ENCODE measurements around the gene SORBS1. TPM values are rescaled to one million over a fixed set of nuclear protein-coding genes. Genes with fewer than 3 reads are reported as not detected.

The SORBS1 gene
- total and polyA plus RNA-seq, 12 donors: 140 to 1,253 (median 1,042) TPM

DNA sequence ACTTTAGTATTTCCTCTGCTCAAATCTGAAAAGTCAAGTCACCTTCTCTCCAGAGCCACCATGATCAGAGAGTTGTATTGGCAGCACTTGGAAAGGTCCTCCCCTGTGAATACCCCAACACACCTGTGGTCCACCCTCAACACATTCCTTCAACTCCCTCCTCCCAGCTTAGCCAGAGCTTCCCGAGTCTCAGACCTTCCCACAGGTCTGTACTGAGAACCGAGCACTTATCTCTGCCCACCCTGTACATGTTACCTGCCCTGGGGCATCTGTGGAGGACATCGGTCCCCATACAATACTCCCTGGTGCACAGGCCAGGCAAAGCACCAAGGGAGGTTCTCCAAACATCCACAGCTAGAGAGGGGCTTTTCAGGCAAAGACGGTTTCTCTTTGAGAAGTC, 30.6 kb downstream of the SORBS1 start:
- Histone ChIP-seq H3K27ac (peak overlapping the region in 7 of 10 donors; percentile 35 to 71 (median 54)), H3K4me1 (peaks cover 12 to 97% (median 82%) of the 10 kb centered on the region in 9 donors), H3K36me3 (no peaks in the 10 kb centered on the region), H3K4me3 (no peak overlapping the region), H3K27me3 (no peaks in the 10 kb centered on the region), H3K9me3 (no peaks in the 10 kb centered on the region)
- intact Hi-C loops (cut with DNase I): loop anchor here in 1 of 10 donors (2.0 kb wide), 1 partner anchor 62 kb away; no protein-coding TSS in a partner anchor
- DNase-seq: no peak
- WGBS, 2 donors: 67 to 79% methylated on average over 4 of the region's 4 CpGs
- TF ChIP-seq CTCF (IDR thresholded peaks at IDR 0.05): no peak
- peak in 1 of 8 donors; percentile 6 for ATAC-seq

- ATAC-seq: no peak
- no peak overlapping the region for H3K4me3 ChIP-seq
- no peaks in the 10 kb centered on the region for H3K27me3 ChIP-seq
- no peaks in the 10 kb centered on the region for H3K36me3 ChIP-seq
- H3K27ac ChIP-seq: peak overlapping the region in 6 of 10 donors; percentile 9 to 71 (median 47)
- intact Hi-C loops (cut with DNase I): loop anchor here in 1 of 10 donors (2.0 kb wide), 1 partner anchor 63 kb away; no protein-coding TSS in a partner anchor
- H3K4me1 ChIP-seq: peaks cover 10 to 96% (median 82%) of the 10 kb centered on the region in 9 donors
- WGBS, 2 donors: 93 to 95% methylated on average over 2 of the region's 2 CpGs
- no peaks in the 10 kb centered on the region for H3K9me3 ChIP-seq
- DNase-seq: no peak
- TF ChIP-seq CTCF (IDR thresholded peaks at IDR 0.05): no peak
Measured at GRCh38 chr10:95530029-95530428, 31.1 kb downstream of the SORBS1 start.

DNA sequence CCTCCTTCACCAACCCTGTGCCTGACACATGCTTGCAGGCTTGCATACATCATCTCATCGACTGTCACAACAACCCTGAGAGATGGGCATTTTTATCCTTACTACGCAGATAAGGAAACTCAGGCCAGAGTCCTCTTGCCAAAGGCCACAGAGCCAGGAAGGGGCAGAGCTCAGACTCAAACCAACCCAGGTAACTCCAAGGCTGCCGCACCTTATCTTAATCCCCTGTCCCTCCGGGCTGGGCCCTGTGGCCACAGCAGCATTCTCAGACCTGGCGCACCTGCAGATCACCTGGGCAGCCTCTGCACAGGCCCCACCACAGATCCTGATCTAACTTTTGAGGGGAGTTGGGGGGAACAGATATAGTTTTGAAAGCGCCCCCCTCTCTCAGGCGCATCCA, 35.1 kb downstream of the SORBS1 start:
- Histone ChIP-seq H3K36me3 (no peaks in the 10 kb centered on the region), H3K27me3 (no peaks in the 10 kb centered on the region), H3K4me1 (peaks cover 11 to 96% (median 76%) of the 10 kb centered on the region in 9 donors), H3K4me3 (no peak overlapping the region), H3K27ac (peak overlapping the region in 4 of 10 donors; percentile 4 to 32 (median 22)), H3K9me3 (no peaks in the 10 kb centered on the region)
- intact Hi-C loops (cut with DNase I): no loop called here
- no peak for DNase-seq
- TF ChIP-seq CTCF (IDR thresholded peaks at IDR 0.05): no peak
- ATAC-seq: no peak
- WGBS, 2 donors: 70 to 74% methylated on average over 7 of the region's 7 CpGs

DNA sequence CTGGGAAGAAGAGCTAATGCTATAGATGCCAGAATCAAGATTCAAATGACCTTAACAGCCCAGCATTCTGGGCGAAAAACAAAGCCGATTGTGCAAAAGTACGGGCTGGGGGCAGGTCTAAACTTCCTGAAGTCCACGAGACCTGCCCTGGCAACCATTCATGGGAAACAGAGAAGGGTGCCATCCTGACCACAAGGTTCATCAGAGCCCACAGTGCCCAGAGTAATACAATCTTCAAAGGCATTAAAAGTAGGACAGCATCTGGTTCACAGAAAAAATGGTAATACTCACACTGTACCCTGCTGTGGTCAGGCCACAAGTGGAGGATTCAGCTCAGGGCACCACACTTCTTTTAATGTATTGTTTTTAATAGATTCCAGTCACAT, 36.1 kb downstream of the SORBS1 start:
- H3K27ac ChIP-seq: peak overlapping the region in 4 of 10 donors; percentile 9 to 50 (median 12)
- no peak for DNase-seq
- no peaks in the 10 kb centered on the region for H3K36me3 ChIP-seq
- H3K9me3 ChIP-seq: no peaks in the 10 kb centered on the region
- no peak for TF ChIP-seq CTCF (IDR thresholded peaks at IDR 0.05)
- H3K27me3 ChIP-seq: no peaks in the 10 kb centered on the region
- ATAC-seq: no peak
- H3K4me1 ChIP-seq: peaks cover 11 to 96% (median 73%) of the 10 kb centered on the region in 9 donors
- intact Hi-C loops (cut with DNase I): no loop called here
- H3K4me3 ChIP-seq: no peak overlapping the region
- 73 to 76% methylated on average over 4 of the region's 4 CpGs for WGBS, 2 donors
